ENCODE results near the gene ARHGEF6.
A peak's percentile ranks its signal among the peaks of the same experiment; 100 is the strongest.
"Not testable (repeated sequence)": the region's sequence is repeated elsewhere in the genome, so short reads cannot be mapped to it uniquely, and the experiment has no call there.

ARHGEF6 gene

GRCh38 chrX:136802515-136802914 lies 21.8 kb upstream of the ARHGEF6 start:
- peaks cover 12% of the 10 kb centered on the region for H3K4me1 Mint-ChIP-seq (ENCODE audit: low read depth)

GRCh38 chrX:136797787-136798186 lies 17.1 kb upstream of the ARHGEF6 start:
- Mint-ChIP-seq H3K27me3 (ENCODE audit: low read depth) (no peaks in the 10 kb centered on the region), H3K9me3 (peaks cover 7% of the 10 kb centered on the region), H3K4me1 (ENCODE audit: low read depth) (peaks cover 8% of the 10 kb centered on the region), H3K4me3 (peak overlapping the region; percentile 5), H3K27ac (no peak overlapping the region), H3K36me3 (ENCODE audit: low read depth) (peaks cover 5% of the 10 kb centered on the region)

More at GRCh38 chrX:136802515-136802914, 21.8 kb upstream of the ARHGEF6 start:
- Mint-ChIP-seq H3K27ac (no peak overlapping the region), H3K9me3 (peaks cover 3% of the 10 kb centered on the region), H3K4me3 (no peak overlapping the region), H3K27me3 (ENCODE audit: low read depth) (no peaks in the 10 kb centered on the region), H3K36me3 (ENCODE audit: low read depth) (peaks cover 12% of the 10 kb centered on the region)

GRCh38 chrX:136795132-136795531 lies 14.4 kb upstream of the ARHGEF6 start:
- H3K27me3 Mint-ChIP-seq (ENCODE audit: low read depth); H3K4me3 Mint-ChIP-seq: not testable (repeated sequence)

GRCh38 chrX:136794660-136795059 lies 13.9 kb upstream of the ARHGEF6 start:
- H3K9me3 Mint-ChIP-seq; H3K4me3 Mint-ChIP-seq; H3K36me3 Mint-ChIP-seq (ENCODE audit: low read depth); H3K27me3 Mint-ChIP-seq (ENCODE audit: low read depth); H3K4me1 Mint-ChIP-seq (ENCODE audit: low read depth); H3K27ac Mint-ChIP-seq: not testable (repeated sequence)

More at GRCh38 chrX:136795132-136795531, 14.4 kb upstream of the ARHGEF6 start:
- H3K9me3 Mint-ChIP-seq; H3K4me1 Mint-ChIP-seq (ENCODE audit: low read depth); H3K36me3 Mint-ChIP-seq (ENCODE audit: low read depth); H3K27ac Mint-ChIP-seq: not testable (repeated sequence)

- Mint-ChIP-seq H3K9me3 (peaks cover 7% of the 10 kb centered on the region), H3K4me3 (no peak overlapping the region), H3K4me1 (ENCODE audit: low read depth) (peaks cover 8% of the 10 kb centered on the region), H3K27ac (no peak overlapping the region), H3K36me3 (ENCODE audit: low read depth) (peaks cover 2% of the 10 kb centered on the region), H3K27me3 (ENCODE audit: low read depth) (no peaks in the 10 kb centered on the region)
Observed at GRCh38 chrX:136794080-136794479, 13.3 kb upstream of the ARHGEF6 start.

GRCh38 chrX:136789856-136790255 lies 9.1 kb upstream of the ARHGEF6 start:
- Mint-ChIP-seq H3K36me3 (ENCODE audit: low read depth) (no peaks in the 10 kb centered on the region), H3K27ac (no peak overlapping the region), H3K4me3 (no peak overlapping the region), H3K27me3 (ENCODE audit: low read depth) (no peaks in the 10 kb centered on the region), H3K4me1 (ENCODE audit: low read depth) (no peaks in the 10 kb centered on the region), H3K9me3 (peaks cover 9% of the 10 kb centered on the region)

- H3K4me3 Mint-ChIP-seq: no peak overlapping the region
- peaks cover 5% of the 10 kb centered on the region for H3K9me3 Mint-ChIP-seq
- H3K4me1 Mint-ChIP-seq (ENCODE audit: low read depth): peaks cover 31% of the 10 kb centered on the region
- peaks cover 9% of the 10 kb centered on the region for H3K36me3 Mint-ChIP-seq (ENCODE audit: low read depth)
- H3K27ac Mint-ChIP-seq: no peak overlapping the region
- H3K27me3 Mint-ChIP-seq (ENCODE audit: low read depth): no peaks in the 10 kb centered on the region
Observed at GRCh38 chrX:136784231-136784630, 3.5 kb upstream of the ARHGEF6 start.

- no peaks in the 10 kb centered on the region for H3K27me3 Mint-ChIP-seq (ENCODE audit: low read depth)
- H3K4me1 Mint-ChIP-seq (ENCODE audit: low read depth): peaks cover 31% of the 10 kb centered on the region
Observed at GRCh38 chrX:136783159-136783558, 2.4 kb upstream of the ARHGEF6 start.

GRCh38 chrX:136781180-136781797 lies 557 bp upstream of the ARHGEF6 start:
- peak overlapping the region; percentile 89 for H3K4me3 Mint-ChIP-seq
- H3K9me3 Mint-ChIP-seq: peaks cover 5% of the 10 kb centered on the region
- peak overlapping the region; percentile 97 for H3K27ac Mint-ChIP-seq
- no peaks in the 10 kb centered on the region for H3K27me3 Mint-ChIP-seq (ENCODE audit: low read depth)
- peaks cover 19% of the 10 kb centered on the region for H3K36me3 Mint-ChIP-seq (ENCODE audit: low read depth)
- peaks cover 42% of the 10 kb centered on the region for H3K4me1 Mint-ChIP-seq (ENCODE audit: low read depth)

More at GRCh38 chrX:136783159-136783558, 2.4 kb upstream of the ARHGEF6 start:
- Mint-ChIP-seq H3K27ac (peak overlapping the region; percentile 41), H3K4me3 (no peak overlapping the region), H3K36me3 (ENCODE audit: low read depth) (peaks cover 9% of the 10 kb centered on the region), H3K9me3 (peaks cover 5% of the 10 kb centered on the region)

GRCh38 chrX:136780241-136780640 lies 491 bp downstream of the ARHGEF6 start:
- H3K4me3 Mint-ChIP-seq: peak overlapping the region; percentile 89
- no peaks in the 10 kb centered on the region for H3K9me3 Mint-ChIP-seq
- peaks cover 53% of the 10 kb centered on the region for H3K4me1 Mint-ChIP-seq (ENCODE audit: low read depth)
- peaks cover 23% of the 10 kb centered on the region for H3K36me3 Mint-ChIP-seq (ENCODE audit: low read depth)
- H3K27ac Mint-ChIP-seq: peak overlapping the region; percentile 97
- no peaks in the 10 kb centered on the region for H3K27me3 Mint-ChIP-seq (ENCODE audit: low read depth)

- H3K27ac Mint-ChIP-seq: peak overlapping the region; percentile 97
- H3K27me3 Mint-ChIP-seq (ENCODE audit: low read depth): no peaks in the 10 kb centered on the region
- H3K4me1 Mint-ChIP-seq (ENCODE audit: low read depth): peaks cover 59% of the 10 kb centered on the region
- no peaks in the 10 kb centered on the region for H3K9me3 Mint-ChIP-seq
- peak overlapping the region; percentile 89 for H3K4me3 Mint-ChIP-seq
- peaks cover 29% of the 10 kb centered on the region for H3K36me3 Mint-ChIP-seq (ENCODE audit: low read depth)
Observed at GRCh38 chrX:136779346-136779781, 1.4 kb downstream of the ARHGEF6 start.

- H3K27ac Mint-ChIP-seq: peak overlapping the region; percentile 97
- H3K27me3 Mint-ChIP-seq (ENCODE audit: low read depth): no peaks in the 10 kb centered on the region
- H3K4me3 Mint-ChIP-seq: peak overlapping the region; percentile 89
- H3K4me1 Mint-ChIP-seq (ENCODE audit: low read depth): peaks cover 54% of the 10 kb centered on the region
- H3K9me3 Mint-ChIP-seq: no peaks in the 10 kb centered on the region
- peaks cover 29% of the 10 kb centered on the region for H3K36me3 Mint-ChIP-seq (ENCODE audit: low read depth)
Observed at GRCh38 chrX:136778916-136779315, 1.8 kb downstream of the ARHGEF6 start.

- Mint-ChIP-seq H3K27ac (peak overlapping the region; percentile 13), H3K27me3 (ENCODE audit: low read depth) (no peaks in the 10 kb centered on the region), H3K36me3 (ENCODE audit: low read depth) (peaks cover 32% of the 10 kb centered on the region), H3K4me1 (ENCODE audit: low read depth) (peaks cover 51% of the 10 kb centered on the region), H3K9me3 (no peaks in the 10 kb centered on the region), H3K4me3 (peak overlapping the region; percentile 89)
Observed at GRCh38 chrX:136778020-136778419, 2.7 kb downstream of the ARHGEF6 start.

GRCh38 chrX:136773648-136774047 lies 7.1 kb downstream of the ARHGEF6 start:
- H3K4me1 Mint-ChIP-seq (ENCODE audit: low read depth): peaks cover 48% of the 10 kb centered on the region
- H3K4me3 Mint-ChIP-seq: no peak overlapping the region
- no peak overlapping the region for H3K27ac Mint-ChIP-seq

GRCh38 chrX:136771869-136772268 lies 8.9 kb downstream of the ARHGEF6 start:
- not testable (repeated sequence) for H3K27me3 Mint-ChIP-seq (ENCODE audit: low read depth); H3K9me3 Mint-ChIP-seq; H3K4me3 Mint-ChIP-seq; H3K27ac Mint-ChIP-seq
- Mint-ChIP-seq H3K36me3 (ENCODE audit: low read depth) (peaks cover 31% of the 10 kb centered on the region), H3K4me1 (ENCODE audit: low read depth) (peaks cover 47% of the 10 kb centered on the region)

More at GRCh38 chrX:136773648-136774047, 7.1 kb downstream of the ARHGEF6 start:
- Mint-ChIP-seq H3K36me3 (ENCODE audit: low read depth) (peaks cover 36% of the 10 kb centered on the region), H3K27me3 (ENCODE audit: low read depth) (no peaks in the 10 kb centered on the region), H3K9me3 (no peaks in the 10 kb centered on the region)
